Upper lobe of left lung (tissue), 4 donors: ENCODE data around the gene MYO18B.

Source experiments
- POLR2AphosphoS5 ChIP-seq, 2 donors: sonication (generic); formaldehyde crosslinking; IDR thresholded peaks; one replicate each; pipeline ENCODE4 v1.5.1; 2017; ENCODE audit warnings: antibody characterized with exemption in 2 of 2
- TF ChIP-seq, protein P1 (sequence below), 6 experiments: fragments of 450-650 bp in 4 of 6; fragments of 200-600 bp in 2 of 6; sonication (generic) in 2 of 6; IDR thresholded peaks; one replicate each; pipeline ENCODE4 v1.5.1; 2016 to 2019; ENCODE audit warnings: antibody characterized with exemption in 6 of 6

DNA sequence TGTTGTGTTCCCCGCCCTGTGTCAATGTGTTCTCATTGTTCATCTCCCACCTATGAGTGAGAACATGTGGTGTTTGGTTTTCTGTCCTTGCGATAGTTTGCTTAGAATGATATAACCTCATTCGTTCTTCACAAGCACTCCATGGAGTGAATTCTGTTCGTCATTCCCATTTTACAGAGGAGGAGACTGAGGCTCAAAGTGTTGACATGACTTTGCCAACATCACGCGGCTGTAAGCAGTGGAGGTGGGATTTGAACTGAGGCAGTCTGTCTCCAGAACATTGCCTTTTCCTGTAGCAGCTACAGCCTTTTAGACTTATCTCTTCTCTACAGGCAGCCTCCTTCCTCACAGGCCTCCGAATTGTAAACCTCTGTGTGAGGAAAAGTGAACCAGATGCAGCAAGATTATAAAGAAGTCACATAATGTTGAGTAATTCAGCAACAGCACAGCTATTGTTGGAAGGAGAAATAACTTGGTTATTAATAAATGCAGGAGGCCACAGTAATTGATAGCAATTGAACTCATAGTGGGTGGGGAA lies 74.6 kb downstream of the MYO18B start:
- TF ChIP-seq POLR2AphosphoS5 (IDR thresholded peaks at IDR 0.05): no peak
- TF ChIP-seq, protein P1, sequence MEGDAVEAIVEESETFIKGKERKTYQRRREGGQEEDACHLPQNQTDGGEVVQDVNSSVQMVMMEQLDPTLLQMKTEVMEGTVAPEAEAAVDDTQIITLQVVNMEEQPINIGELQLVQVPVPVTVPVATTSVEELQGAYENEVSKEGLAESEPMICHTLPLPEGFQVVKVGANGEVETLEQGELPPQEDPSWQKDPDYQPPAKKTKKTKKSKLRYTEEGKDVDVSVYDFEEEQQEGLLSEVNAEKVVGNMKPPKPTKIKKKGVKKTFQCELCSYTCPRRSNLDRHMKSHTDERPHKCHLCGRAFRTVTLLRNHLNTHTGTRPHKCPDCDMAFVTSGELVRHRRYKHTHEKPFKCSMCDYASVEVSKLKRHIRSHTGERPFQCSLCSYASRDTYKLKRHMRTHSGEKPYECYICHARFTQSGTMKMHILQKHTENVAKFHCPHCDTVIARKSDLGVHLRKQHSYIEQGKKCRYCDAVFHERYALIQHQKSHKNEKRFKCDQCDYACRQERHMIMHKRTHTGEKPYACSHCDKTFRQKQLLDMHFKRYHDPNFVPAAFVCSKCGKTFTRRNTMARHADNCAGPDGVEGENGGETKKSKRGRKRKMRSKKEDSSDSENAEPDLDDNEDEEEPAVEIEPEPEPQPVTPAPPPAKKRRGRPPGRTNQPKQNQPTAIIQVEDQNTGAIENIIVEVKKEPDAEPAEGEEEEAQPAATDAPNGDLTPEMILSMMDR (IDR thresholded peaks at IDR 0.05): no peak
